OCI-LY1 (cell line): Measurements from ENCODE around the gene MOB2.

Source experiments
- H2AFZ ChIP-seq: fragments of 200-600 bp; sonication (generic), shearing (Covaris generic); 2 replicates; pipeline ENCODE4 v1.6.0; 2014; ENCODE audit warnings: antibody characterized with exemption, mild to moderate bottlenecking, low read length
- H3F3A ChIP-seq: fragments of 200-600 bp; sonication (generic), shearing (Covaris generic); 2 replicates; pipeline ENCODE4 v1.6.0; 2014; ENCODE audit warnings: mild to moderate bottlenecking, antibody characterized with exemption, low read length, moderate library complexity; ENCODE audit not compliant: insufficient read depth
- H3K27ac ChIP-seq: fragments of 200-600 bp; sonication (generic); 2 replicates; pipeline ENCODE4 v1.5.1; 2014; ENCODE audit warnings: low read length, mixed run types, mild to moderate bottlenecking, low read depth; ENCODE audit not compliant: poor library complexity, severe bottlenecking
- H3K27me3 ChIP-seq: fragments of 200-600 bp; sonication (generic); 2 replicates; pipeline ENCODE4 v1.6.0; 2014; ENCODE audit warnings: antibody characterized with exemption, mild to moderate bottlenecking, low read length, moderate library complexity; ENCODE audit not compliant: insufficient read depth
- H3K36me3 ChIP-seq: fragments of 200-600 bp; sonication (generic); 2 replicates; pipeline ENCODE4 v1.6.1; 2014; ENCODE audit warnings: mild to moderate bottlenecking, antibody characterized with exemption, low read length, moderate library complexity, mixed read lengths; ENCODE audit not compliant: insufficient read depth
- H3K4me1 ChIP-seq: fragments of 200-600 bp; sonication (generic); 2 replicates; pipeline ENCODE4 v1.5.1; 2014; ENCODE audit warnings: mild to moderate bottlenecking, low read length, moderate library complexity; ENCODE audit not compliant: insufficient read depth, severe bottlenecking
- H3K4me2 ChIP-seq: fragments of 200-600 bp; sonication (generic), shearing (Covaris generic); 2 replicates; pipeline ENCODE4 v1.6.1; 2014; ENCODE audit warnings: low read length
- H3K4me3 ChIP-seq: fragments of 200-600 bp; sonication (generic); 2 replicates; pipeline ENCODE4 v1.5.1; 2014; ENCODE audit warnings: low read length, low read depth, mild to moderate bottlenecking, mixed read lengths; ENCODE audit not compliant: poor library complexity, severe bottlenecking
- H3K79me2 ChIP-seq: fragments of 200-600 bp; shearing (Covaris generic); 2 replicates; pipeline ENCODE4 v1.6.1; 2016; ENCODE audit warnings: mixed run types, low read length, mixed read lengths; ENCODE audit not compliant: insufficient read depth
- H3K9ac ChIP-seq: fragments of 200-600 bp; sonication (generic), shearing (Covaris generic); 2 replicates; pipeline ENCODE4 v1.6.1; 2014; ENCODE audit warnings: mild to moderate bottlenecking, low read length, mixed read lengths
- H3K9me2 ChIP-seq: fragments of 200-600 bp; sonication (generic), shearing (Covaris generic); 2 replicates; pipeline ENCODE4 v1.6.1; 2014; ENCODE audit warnings: low read depth, mild to moderate bottlenecking, low read length, mixed read lengths
- H3K9me3 ChIP-seq: fragments of 200-600 bp; shearing (Covaris generic); 2 replicates; pipeline ENCODE4 v1.6.1; 2014; ENCODE audit warnings: low read length, mixed read lengths
- H4K20me1 ChIP-seq: fragments of 200-600 bp; sonication (generic), shearing (Covaris generic); 2 replicates; pipeline ENCODE4 v1.6.0; 2016; ENCODE audit warnings: mild to moderate bottlenecking, low read length; ENCODE audit not compliant: insufficient read depth
- CTCF ChIP-seq: fragments of 200-600 bp; sonication (generic), shearing (Covaris generic); IDR thresholded peaks from 2 replicates; pipeline ENCODE4 v1.5.1; 2017; ENCODE audit warnings: mild to moderate bottlenecking, antibody characterized with exemption, low read length, moderate library complexity, mixed read lengths
- EZH2 ChIP-seq: fragments of 200-600 bp; sonication (generic), shearing (Covaris generic); IDR thresholded peaks from 2 replicates; pipeline ENCODE4 v1.8.0; 2017; ENCODE audit warnings: borderline replicate concordance, mixed run types, mild to moderate bottlenecking, antibody characterized with exemption, low read length, moderate library complexity, mixed read lengths

MOB2 gene

GRCh38 chr11:1519028-1520010 lies 32.7 kb upstream of the MOB2 start:
- H3K9me3 ChIP-seq: no peaks in the 10 kb centered on the region
- H3K4me1 ChIP-seq: peaks cover 65% of the 10 kb centered on the region
- no peaks in the 10 kb centered on the region for H3K27me3 ChIP-seq
- H3K79me2 ChIP-seq: no peaks in the 10 kb centered on the region
- no peak overlapping the region for H3K27ac ChIP-seq
- H3K4me2 ChIP-seq: no peak overlapping the region
- H3F3A ChIP-seq: peaks cover 5% of the 10 kb centered on the region; the same call in 1 of the 2 replicates
- H3K9me2 ChIP-seq: no peaks in the 10 kb centered on the region
- no peak overlapping the region for H3K4me3 ChIP-seq
- no peak overlapping the region for H3K9ac ChIP-seq
- TF ChIP-seq EZH2: no peak
- H3K36me3 ChIP-seq: no peaks in the 10 kb centered on the region
- H4K20me1 ChIP-seq: no peaks in the 10 kb centered on the region
- no peak overlapping the region for H2AFZ ChIP-seq

GRCh38 chr11:1518301-1518700 lies 31.7 kb upstream of the MOB2 start:
- Histone ChIP-seq H4K20me1 (no peaks in the 10 kb centered on the region), H3K36me3 (no peaks in the 10 kb centered on the region), H3K4me1 (peaks cover 55% of the 10 kb centered on the region), H3F3A (peaks cover 5% of the 10 kb centered on the region; the same call in 1 of the 2 replicates), H3K4me2 (no peak overlapping the region), H3K9me2 (no peaks in the 10 kb centered on the region), H3K9ac (no peak overlapping the region), H3K79me2 (no peaks in the 10 kb centered on the region), H3K27ac (no peak overlapping the region), H3K27me3 (no peaks in the 10 kb centered on the region), H2AFZ (no peak overlapping the region), H3K4me3 (no peak overlapping the region), H3K9me3 (no peaks in the 10 kb centered on the region)
- TF ChIP-seq CTCF: no peak

GRCh38 chr11:1517117-1518005 lies 30.8 kb upstream of the MOB2 start:
- H3K4me3 ChIP-seq: no peak overlapping the region

More at GRCh38 chr11:1517117-1518005, 30.8 kb upstream of the MOB2 start:
- peaks cover 46% of the 10 kb centered on the region for H3K4me1 ChIP-seq
- no peaks in the 10 kb centered on the region for H3K36me3 ChIP-seq
- H3K9ac ChIP-seq: no peak overlapping the region
- H3F3A ChIP-seq: peaks cover 7% of the 10 kb centered on the region
- no peaks in the 10 kb centered on the region for H3K79me2 ChIP-seq
- H4K20me1 ChIP-seq: no peaks in the 10 kb centered on the region
- no peak for TF ChIP-seq EZH2
- no peak for TF ChIP-seq CTCF
- H3K27me3 ChIP-seq: no peaks in the 10 kb centered on the region
- no peak overlapping the region for H2AFZ ChIP-seq
- no peaks in the 10 kb centered on the region for H3K9me2 ChIP-seq
- H3K4me2 ChIP-seq: no peak overlapping the region
- H3K9me3 ChIP-seq: no peaks in the 10 kb centered on the region
- H3K27ac ChIP-seq: no peak overlapping the region
